ENCODE measurements around the gene PPP1R7.

Gene PPP1R7

DNA sequence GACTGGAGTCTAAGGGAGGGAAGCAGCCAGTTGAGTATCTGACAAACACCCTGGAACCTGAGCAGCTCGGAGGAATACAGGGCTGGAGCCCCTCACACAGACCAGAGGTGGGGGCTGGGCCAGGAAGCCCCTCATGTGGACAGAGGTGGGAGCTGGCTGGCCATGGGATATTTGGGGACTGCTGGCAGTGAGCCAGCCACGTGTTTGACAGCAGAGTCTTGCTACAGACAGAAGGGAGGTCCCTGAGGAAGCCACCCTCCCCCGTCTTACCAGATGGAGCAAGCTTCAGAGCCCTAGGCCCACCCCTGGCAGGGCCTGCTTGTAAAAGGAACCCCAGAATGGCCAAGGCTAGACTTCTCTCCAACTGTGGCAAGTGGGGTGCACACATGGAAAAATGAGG, 44.6 kb upstream of the PPP1R7 start:
- Histone ChIP-seq H3K27me3 (ENCODE audit: insufficient read depth, low read length, poor library complexity, severe bottlenecking) (no peaks in the 10 kb centered on the region), H3K4me1 (ENCODE audit: insufficient read depth, low read length, poor library complexity, severe bottlenecking) (peaks cover 20% of the 10 kb centered on the region), H3K79me2 (ENCODE audit: insufficient read depth, low read length) (peaks cover 28% of the 10 kb centered on the region), H3F3A (ENCODE audit: low read depth) (no peaks in the 10 kb centered on the region), H3K36me3 (ENCODE audit: insufficient read depth, low read length) (peaks cover 17% of the 10 kb centered on the region; the same call in 1 of the 2 replicates), H3K4me3 (ENCODE audit: low read length, poor library complexity, severe bottlenecking) (no peak overlapping the region), H3K4me2 (ENCODE audit: low read depth, low read length, poor library complexity, severe bottlenecking) (no peak overlapping the region), H2AFZ (ENCODE audit: low read length) (no peak overlapping the region), H3K9me3 (ENCODE audit: insufficient read depth, low read depth, low read length) (no peaks in the 10 kb centered on the region), H4K20me1 (ENCODE audit: insufficient read depth, low read length, poor library complexity, severe bottlenecking) (no peaks in the 10 kb centered on the region), H3K9ac (ENCODE audit: low read depth, low read length, poor library complexity, severe bottlenecking) (no peak overlapping the region), H3K9me2 (replicated peaks; ENCODE audit: low read depth, low read length) (no peaks in the 10 kb centered on the region)
- TF ChIP-seq, protein P1, sequence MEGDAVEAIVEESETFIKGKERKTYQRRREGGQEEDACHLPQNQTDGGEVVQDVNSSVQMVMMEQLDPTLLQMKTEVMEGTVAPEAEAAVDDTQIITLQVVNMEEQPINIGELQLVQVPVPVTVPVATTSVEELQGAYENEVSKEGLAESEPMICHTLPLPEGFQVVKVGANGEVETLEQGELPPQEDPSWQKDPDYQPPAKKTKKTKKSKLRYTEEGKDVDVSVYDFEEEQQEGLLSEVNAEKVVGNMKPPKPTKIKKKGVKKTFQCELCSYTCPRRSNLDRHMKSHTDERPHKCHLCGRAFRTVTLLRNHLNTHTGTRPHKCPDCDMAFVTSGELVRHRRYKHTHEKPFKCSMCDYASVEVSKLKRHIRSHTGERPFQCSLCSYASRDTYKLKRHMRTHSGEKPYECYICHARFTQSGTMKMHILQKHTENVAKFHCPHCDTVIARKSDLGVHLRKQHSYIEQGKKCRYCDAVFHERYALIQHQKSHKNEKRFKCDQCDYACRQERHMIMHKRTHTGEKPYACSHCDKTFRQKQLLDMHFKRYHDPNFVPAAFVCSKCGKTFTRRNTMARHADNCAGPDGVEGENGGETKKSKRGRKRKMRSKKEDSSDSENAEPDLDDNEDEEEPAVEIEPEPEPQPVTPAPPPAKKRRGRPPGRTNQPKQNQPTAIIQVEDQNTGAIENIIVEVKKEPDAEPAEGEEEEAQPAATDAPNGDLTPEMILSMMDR (conservative IDR thresholded peaks at IDR 0.05; ENCODE audit: low read length): no peak
- TF ChIP-seq EZH2phosphoT487 (IDR thresholded peaks at IDR 0.05; ENCODE audit: borderline replicate concordance): no peak

DNA sequence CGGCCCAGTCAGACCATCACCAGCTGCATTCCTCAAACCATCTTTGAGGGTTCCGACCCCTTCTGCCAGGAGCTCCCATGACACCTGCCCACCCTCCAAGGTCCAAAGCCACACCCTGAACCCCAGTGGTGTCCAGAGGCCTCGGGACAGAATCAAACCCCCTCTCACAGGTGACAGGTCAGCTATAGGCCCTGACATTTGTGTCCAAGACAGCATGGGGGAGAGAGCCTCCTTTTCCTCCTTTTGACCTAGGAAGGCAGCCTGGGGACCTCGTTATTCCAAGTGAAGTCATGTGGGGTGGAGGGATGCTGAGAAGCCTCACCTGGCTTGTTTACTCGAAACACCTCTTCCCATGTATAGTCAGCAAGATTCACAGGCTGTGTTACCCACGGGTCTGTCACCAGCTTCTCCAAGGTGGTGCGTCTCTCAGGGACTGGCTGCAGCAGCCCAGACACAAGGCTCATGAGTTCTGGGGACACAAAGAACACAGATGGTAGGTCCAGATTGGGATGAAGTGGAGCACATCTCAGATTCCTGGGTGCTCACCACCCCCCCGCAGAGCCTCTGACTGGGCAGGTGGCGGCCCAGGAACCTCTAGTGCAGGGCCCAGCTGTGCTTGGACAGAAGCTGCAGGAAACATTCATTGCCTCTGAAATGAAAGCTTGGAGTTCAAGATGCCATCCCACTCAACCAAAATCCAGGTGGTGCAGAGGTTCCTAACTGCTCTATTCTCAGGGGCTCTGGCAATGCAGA, 43.1 kb upstream of the PPP1R7 start:
- H3K9me3 ChIP-seq (ENCODE audit: insufficient read depth, low read depth, low read length): no peaks in the 10 kb centered on the region
- H3K36me3 ChIP-seq (ENCODE audit: insufficient read depth, low read length): peaks cover 17% of the 10 kb centered on the region; the same call in 1 of the 2 replicates
- H3K4me3 ChIP-seq (ENCODE audit: low read length, poor library complexity, severe bottlenecking): no peak overlapping the region
- TF ChIP-seq EZH2phosphoT487 (IDR thresholded peaks at IDR 0.05; ENCODE audit: borderline replicate concordance): no peak
- TF ChIP-seq, protein P1 (conservative IDR thresholded peaks at IDR 0.05; ENCODE audit: low read length): no peak
- H3K79me2 ChIP-seq (ENCODE audit: insufficient read depth, low read length): peaks cover 12% of the 10 kb centered on the region
- no peak overlapping the region for H3K4me2 ChIP-seq (ENCODE audit: low read depth, low read length, poor library complexity, severe bottlenecking)
- no peaks in the 10 kb centered on the region for H3K9me2 ChIP-seq (replicated peaks; ENCODE audit: low read depth, low read length)
- H3K9ac ChIP-seq (ENCODE audit: low read depth, low read length, poor library complexity, severe bottlenecking): no peak overlapping the region
- no peak overlapping the region for H2AFZ ChIP-seq (ENCODE audit: low read length)
- H3F3A ChIP-seq (ENCODE audit: low read depth): no peaks in the 10 kb centered on the region
- H3K4me1 ChIP-seq (ENCODE audit: insufficient read depth, low read length, poor library complexity, severe bottlenecking): peaks cover 12% of the 10 kb centered on the region
- no peaks in the 10 kb centered on the region for H3K27me3 ChIP-seq (ENCODE audit: insufficient read depth, low read length, poor library complexity, severe bottlenecking)
- no peaks in the 10 kb centered on the region for H4K20me1 ChIP-seq (ENCODE audit: insufficient read depth, low read length, poor library complexity, severe bottlenecking)

DNA sequence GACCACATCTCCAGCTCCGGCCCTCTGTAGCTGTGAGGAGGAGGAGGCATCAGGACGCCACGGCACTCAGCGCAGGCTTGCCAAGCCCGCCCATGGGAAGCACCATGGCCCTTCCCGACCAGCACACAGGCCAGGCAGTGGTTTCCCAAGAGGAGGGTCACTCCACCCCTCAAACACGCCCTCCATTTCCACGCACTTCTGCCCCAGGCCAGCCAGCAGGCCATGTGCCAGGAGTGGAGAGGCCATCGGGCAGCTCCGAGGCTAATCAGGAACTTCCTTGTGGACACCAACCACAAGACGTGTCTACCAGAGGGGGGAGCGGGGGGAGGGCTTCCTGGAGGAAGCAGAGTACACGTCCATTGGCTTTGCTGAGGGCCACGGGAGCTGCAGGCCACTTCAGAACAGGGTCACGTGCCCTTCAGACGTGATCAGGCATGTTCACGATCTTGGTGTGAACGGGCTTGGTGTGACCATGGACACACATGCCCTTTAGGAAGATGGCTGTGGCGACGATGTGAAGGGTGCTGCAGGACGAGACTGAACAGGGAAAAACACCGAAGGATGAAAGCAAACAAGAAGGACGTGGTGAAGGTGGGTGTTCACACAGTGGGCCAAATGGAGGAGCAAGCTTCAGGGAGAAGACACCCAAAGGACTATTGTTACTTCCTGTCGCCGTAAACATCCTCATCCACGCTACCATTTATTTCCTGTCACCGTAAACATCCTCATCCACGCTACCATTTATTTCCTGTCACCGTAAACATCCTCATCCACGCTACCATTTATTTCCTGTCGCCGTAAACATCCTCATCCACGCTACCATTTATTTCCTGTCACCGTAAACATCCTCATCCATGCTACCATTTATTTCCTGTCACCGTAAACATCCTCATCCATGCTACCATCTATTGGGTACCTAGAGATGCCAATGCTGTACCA, 41.7 kb upstream of the PPP1R7 start:
- H3K9me3 ChIP-seq (ENCODE audit: insufficient read depth, low read depth, low read length): no peaks in the 10 kb centered on the region
- H3K4me3 ChIP-seq (ENCODE audit: low read length, poor library complexity, severe bottlenecking): no peak overlapping the region
- H3K27me3 ChIP-seq (ENCODE audit: insufficient read depth, low read length, poor library complexity, severe bottlenecking): no peaks in the 10 kb centered on the region
- no peak overlapping the region for H2AFZ ChIP-seq (ENCODE audit: low read length)
- H3K4me2 ChIP-seq (ENCODE audit: low read depth, low read length, poor library complexity, severe bottlenecking): no peak overlapping the region
- no peak overlapping the region for H3K9ac ChIP-seq (ENCODE audit: low read depth, low read length, poor library complexity, severe bottlenecking)
- H3F3A ChIP-seq (ENCODE audit: low read depth): no peaks in the 10 kb centered on the region
- no peaks in the 10 kb centered on the region for H3K9me2 ChIP-seq (replicated peaks; ENCODE audit: low read depth, low read length)
- no peaks in the 10 kb centered on the region for H4K20me1 ChIP-seq (ENCODE audit: insufficient read depth, low read length, poor library complexity, severe bottlenecking)
- H3K36me3 ChIP-seq (ENCODE audit: insufficient read depth, low read length): peaks cover 20% of the 10 kb centered on the region; the same call in 1 of the 2 replicates
- peaks cover under 1% of the 10 kb centered on the region for H3K4me1 ChIP-seq (ENCODE audit: insufficient read depth, low read length, poor library complexity, severe bottlenecking)
- no peak for TF ChIP-seq EZH2phosphoT487 (IDR thresholded peaks at IDR 0.05; ENCODE audit: borderline replicate concordance)
- TF ChIP-seq, protein P1 (conservative IDR thresholded peaks at IDR 0.05; ENCODE audit: low read length): no peak
- no peaks in the 10 kb centered on the region for H3K79me2 ChIP-seq (ENCODE audit: insufficient read depth, low read length)

Measured in Loucy (cell line).